ENCODE measurements around the gene BNC2.

BNC2 gene

DNA sequence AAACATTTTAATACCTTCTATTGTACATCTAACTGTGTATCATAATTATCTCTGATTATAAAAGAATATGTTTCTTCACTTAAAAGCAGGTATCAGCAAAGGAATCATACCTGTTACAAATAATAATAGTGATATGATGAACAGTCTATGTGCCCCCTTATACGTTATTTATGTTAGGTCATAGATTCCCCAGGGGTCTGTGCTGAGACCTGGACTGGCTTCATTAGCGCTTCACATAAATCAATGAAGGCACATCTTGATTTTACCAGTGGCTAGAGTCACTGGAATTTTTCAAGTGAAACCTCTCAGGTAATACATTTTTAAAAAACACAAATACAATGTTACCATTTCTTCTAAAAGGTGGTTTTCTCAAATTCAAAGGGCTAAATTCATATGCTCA, 275.2 kb downstream of the BNC2 start:
- no peak for DNase-seq (ENCODE audit: low spot score)

DNA sequence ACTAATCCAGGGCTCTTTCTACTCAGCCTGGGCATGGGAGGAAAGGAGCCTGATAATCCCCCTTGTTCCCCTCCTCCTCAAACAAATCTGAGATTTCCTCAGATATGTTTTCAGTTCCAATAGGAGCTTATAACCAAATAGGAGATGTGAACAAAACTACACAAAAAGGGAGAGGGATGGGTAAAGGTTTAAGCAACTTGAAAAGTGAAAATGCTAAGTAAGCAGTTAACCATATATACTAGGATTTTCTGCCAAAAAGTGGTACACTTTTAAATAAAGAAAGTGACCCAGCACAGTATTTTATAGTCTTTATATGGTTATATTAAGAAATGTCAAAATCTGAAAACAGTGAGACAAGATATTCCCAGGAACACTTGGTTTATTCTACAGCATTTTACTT, 275.7 kb downstream of the BNC2 start:
- DNase-seq (ENCODE audit: low spot score), result no peak

DNA sequence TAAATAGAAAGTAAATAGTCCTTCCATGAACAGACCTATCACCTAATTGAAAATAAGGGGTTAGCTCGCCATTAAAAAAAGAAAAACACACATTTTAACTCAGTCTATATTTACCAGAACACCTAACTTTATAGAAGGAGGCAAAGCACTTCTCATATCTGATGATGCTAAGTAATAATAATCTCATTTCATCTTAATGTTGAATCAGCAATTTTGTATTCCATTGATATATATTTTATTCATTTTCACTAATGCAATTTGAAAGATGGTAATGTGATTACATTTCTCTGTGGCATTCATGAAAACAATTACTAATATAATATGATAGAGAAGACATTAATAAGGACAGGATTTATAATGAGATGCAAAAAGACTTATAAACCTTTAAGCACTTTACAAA, 276.7 kb downstream of the BNC2 start:
- no peak for DNase-seq (ENCODE audit: low spot score)

DNA sequence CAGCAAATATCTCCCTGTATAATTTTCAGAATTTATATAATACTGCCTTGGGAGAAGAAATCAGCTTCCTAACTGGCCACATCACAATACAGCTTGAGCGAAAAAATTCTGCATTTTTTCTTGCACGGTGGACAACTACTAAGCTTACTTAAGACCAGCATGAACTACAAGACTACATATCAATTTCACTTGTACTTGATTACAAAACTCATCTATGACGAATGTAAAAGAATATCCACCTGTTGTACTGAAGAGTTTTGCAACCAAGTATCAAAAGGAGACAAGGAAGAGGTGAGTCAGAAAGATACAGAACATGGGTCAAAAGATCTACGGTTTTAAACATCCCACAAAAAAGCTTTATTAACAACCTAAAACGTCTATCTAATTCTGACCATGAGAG, 279.4 kb downstream of the BNC2 start:
- DNase-seq (ENCODE audit: low spot score), result no peak

DNA sequence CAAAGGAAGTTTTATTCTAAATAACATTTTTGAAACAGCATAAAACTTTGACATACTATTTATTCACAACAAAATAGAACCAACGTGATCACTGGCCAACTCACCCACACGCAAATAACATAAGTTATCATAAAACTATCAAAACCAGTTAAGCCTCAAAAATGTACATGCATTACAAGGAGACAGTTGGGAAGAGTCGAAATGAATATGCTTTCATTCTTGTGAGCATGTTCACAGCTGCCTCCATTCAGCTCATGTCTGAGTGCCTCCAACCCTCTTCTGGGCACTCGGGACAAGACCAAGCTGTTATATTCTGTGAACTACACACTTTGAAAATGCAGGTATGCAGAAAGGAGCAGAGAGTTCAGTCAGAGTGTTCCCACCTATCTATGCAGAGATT, 284.9 kb downstream of the BNC2 start:
- no peak for DNase-seq (ENCODE audit: low spot score)

GRCh38 chr9:16579872-16580432, 290.5 kb downstream of the BNC2 start:
- DNase-seq (ENCODE audit: low spot score), result no peak

- DNase-seq (ENCODE audit: low spot score), result no peak
Observed at GRCh38 chr9:16575986-16576245, 294.6 kb downstream of the BNC2 start.

- no peak for DNase-seq (ENCODE audit: low spot score)
Observed at GRCh38 chr9:16575142-16575985, 295.1 kb downstream of the BNC2 start.

- DNase-seq (ENCODE audit: low spot score), result no peak
Observed at GRCh38 chr9:16572005-16572734, 298.3 kb downstream of the BNC2 start.

DNA sequence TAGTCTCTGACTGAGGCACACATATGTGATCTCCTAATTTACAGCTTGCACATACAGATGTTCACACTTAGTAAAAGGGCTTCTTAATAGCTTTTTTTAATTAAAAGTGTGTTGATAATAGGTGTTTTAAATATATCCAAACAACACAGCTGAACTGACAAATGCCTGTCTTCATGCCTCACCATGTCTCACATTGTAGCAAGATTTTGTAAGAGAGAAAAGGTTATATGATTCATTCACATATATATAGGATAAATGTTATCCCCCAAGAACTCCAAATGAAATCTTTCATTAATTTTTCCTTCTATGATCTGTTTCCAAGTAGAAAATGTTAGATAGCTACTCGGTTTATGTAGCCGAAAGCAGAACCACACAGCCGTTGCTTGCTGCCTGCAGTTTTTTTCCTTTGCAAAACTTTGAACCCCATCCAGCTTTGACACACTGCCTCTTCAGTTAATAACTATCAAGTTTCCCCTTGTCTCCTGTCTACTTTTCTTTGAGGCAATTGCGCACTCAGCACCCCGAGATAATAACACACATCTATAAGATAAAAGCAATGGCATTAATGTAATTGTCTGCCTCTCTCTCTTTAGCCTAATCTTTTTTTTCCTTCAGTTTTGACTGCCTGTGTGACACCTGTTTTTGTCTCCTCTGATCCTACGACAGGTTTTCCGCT, 299.2 kb downstream of the BNC2 start:
- DNase-seq (ENCODE audit: low spot score), result no peak

DNA sequence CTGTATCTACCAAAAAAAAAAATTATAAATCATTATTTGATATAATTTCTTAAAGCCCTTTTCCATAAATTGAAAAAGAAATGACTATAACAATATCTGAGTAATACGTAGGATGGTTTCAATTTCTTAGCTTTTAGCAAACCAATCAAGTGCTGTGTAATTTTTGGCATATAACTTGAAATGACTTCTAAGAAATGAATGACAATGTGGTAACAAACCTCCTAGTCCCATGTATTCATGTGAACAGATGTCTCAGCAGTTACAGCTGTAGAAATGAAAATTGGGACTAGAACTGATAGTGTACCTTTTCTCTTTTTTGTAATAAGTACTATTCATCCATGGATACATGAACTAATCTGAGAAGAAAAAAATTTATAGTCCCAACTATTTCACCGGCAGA, 307.0 kb downstream of the BNC2 start:
- DNase-seq (ENCODE audit: low spot score), result no peak

DNA sequence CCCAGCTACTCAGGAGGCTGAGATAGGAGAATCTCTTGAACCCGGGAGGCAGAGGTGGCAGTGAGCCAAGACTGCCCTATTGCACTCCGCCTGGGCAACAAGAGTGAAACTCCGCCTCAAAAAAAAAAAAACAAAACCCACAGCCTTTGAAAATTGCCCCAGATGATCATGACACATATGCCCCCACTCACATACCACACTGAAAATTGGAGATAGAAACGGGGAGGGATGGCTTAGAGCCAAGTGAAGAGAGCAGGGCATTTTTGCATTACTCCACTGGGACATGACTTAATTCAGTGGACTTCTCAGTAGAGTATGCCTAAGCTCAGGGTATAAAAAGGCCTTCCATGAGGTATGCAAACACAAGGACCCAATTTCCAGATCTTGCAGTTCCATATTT, 309.3 kb downstream of the BNC2 start:
- no peak for DNase-seq (ENCODE audit: low spot score)

- DNase-seq (ENCODE audit: low spot score), result no peak
Observed at GRCh38 chr9:16559418-16560188, 310.9 kb downstream of the BNC2 start.

- DNase-seq (ENCODE audit: low spot score), result no peak
Observed at GRCh38 chr9:16555802-16556201, 314.7 kb downstream of the BNC2 start.

- no peak for DNase-seq (ENCODE audit: low spot score)
Observed at GRCh38 chr9:16553869-16554540, 316.5 kb downstream of the BNC2 start.

- DNase-seq (ENCODE audit: low spot score), result no peak
Observed at GRCh38 chr9:16552252-16552651, 318.2 kb downstream of the BNC2 start.

DNA sequence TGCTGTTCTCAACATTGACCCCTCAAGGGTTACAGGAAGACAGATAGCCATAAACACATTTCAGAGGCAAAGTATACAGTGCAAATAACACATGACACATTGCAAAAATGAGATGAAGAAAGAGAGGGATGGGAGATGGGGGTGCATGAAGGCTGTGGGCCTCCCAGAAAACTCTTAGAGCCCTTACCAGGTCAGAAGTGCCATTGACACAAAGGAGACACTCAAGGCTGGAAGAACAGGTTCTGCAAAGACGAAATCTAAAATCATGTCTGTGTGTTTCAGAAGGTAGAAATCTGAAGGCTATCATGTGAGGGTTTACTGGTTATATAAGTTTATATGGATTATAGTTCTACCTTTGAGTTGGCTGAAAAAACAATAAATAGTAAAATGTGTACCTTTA, 318.8 kb downstream of the BNC2 start:
- DNase-seq (ENCODE audit: low spot score), result no peak

DNA sequence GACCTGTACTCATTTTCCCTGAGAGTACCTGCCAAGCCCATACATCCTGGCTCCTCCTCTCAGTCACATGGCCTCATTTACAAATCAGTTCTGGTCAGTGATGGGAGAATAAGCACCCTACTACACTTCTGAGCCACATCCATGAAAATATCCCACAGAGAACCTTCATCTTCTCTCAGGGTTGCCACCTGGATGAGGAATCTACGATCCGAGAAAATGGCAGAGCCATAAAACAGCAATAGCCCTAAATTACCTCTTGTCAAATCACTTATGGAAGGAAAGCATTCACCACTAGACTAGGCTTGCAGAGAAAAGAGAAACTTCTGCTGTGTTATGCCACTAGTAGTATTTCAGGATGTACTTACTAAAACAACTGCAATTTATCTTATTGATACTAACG, 324.8 kb downstream of the BNC2 start:
- no peak for DNase-seq (ENCODE audit: low spot score)

DNA sequence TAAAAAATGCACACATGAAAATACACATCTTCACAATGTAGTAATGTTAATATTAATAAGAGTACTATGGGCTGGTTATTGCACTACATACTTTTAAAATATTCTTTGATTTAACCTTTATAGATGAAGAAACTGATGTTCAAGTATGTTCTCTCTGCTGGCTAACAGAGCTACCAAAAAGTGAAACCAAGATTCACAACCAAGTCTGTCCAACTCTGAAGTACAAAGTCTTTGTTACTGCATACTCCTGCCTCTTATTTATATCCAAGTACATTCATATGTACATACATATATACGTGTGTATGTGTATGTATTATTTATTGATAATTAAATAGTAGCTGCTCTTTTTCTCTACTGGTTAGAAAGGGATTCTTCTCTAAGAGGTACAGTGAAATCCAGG, 325.6 kb downstream of the BNC2 start:
- no peak for DNase-seq (ENCODE audit: low spot score)

GRCh38 chr9:16543686-16544085, 326.8 kb downstream of the BNC2 start:
- no peak for DNase-seq (ENCODE audit: low spot score)

GRCh38 chr9:16543225-16543624, 327.2 kb downstream of the BNC2 start:
- no peak for DNase-seq (ENCODE audit: low spot score)

DNA sequence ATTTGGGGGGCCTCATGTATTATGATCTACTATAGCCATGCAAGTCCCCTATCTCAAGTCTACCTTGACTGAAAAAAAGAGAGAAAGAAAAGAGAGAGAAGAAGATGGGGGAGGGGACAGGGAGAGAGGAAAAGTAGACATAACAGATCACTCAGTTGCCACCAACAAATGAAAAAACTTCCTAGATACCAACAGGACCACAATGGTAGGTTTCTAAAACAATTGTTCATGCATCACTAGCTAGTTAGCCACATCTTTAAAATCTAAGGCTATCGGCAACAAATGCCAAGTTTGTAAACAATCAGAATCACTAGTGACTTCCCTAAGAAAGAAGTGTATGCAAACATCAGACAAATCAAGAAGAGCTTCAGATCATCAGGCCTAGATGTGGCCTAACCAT, 328.2 kb downstream of the BNC2 start:
- DNase-seq (ENCODE audit: low spot score), result no peak

Data from hematopoietic multipotent progenitor cell treated with erythropoietin and hydrocortisone succinate and interleukin-3 and kit ligand, for 17 days (in vitro differentiated cells).